Loucy (cell line): ENCODE data around the gene CELSR1.

ENCODE experiments used
- H2AFZ ChIP-seq: fragments of 200-600 bp; sonication (generic); 2 replicates; pipeline ENCODE4 v1.6.0; 2016; ENCODE audit warnings: antibody characterized with exemption, mild to moderate bottlenecking, low read length, moderate library complexity
- H3F3A ChIP-seq: fragments of 200-600 bp; 2 replicates; pipeline ENCODE4 v1.6.0; 2016; ENCODE audit warnings: antibody characterized with exemption, low read depth, mild to moderate bottlenecking
- H3K27me3 ChIP-seq: fragments of 200-600 bp; sonication (generic); 2 replicates; pipeline ENCODE4 v1.6.1; 2014; ENCODE audit warnings: low read length, mild to moderate bottlenecking; ENCODE audit not compliant: insufficient read depth, poor library complexity, severe bottlenecking
- H3K36me3 ChIP-seq: fragments of 200-600 bp; sonication (generic); 2 replicates; pipeline ENCODE4 v1.6.1; 2016; ENCODE audit warnings: low read length; ENCODE audit not compliant: insufficient read depth
- H3K4me1 ChIP-seq: fragments of 200-600 bp; sonication (generic); 2 replicates; pipeline ENCODE4 v1.5.1; 2014; ENCODE audit warnings: low read length, mild to moderate bottlenecking; ENCODE audit not compliant: insufficient read depth, poor library complexity, severe bottlenecking
- H3K4me2 ChIP-seq: fragments of 200-600 bp; sonication (generic); 2 replicates; pipeline ENCODE4 v1.6.0; 2014; ENCODE audit warnings: antibody characterized with exemption, low read length, low read depth, mild to moderate bottlenecking; ENCODE audit not compliant: poor library complexity, severe bottlenecking
- H3K4me3 ChIP-seq: fragments of 200-600 bp; sonication (generic); 2 replicates; pipeline ENCODE4 v1.5.1; 2014; ENCODE audit warnings: low read length, mild to moderate bottlenecking, mixed read lengths; ENCODE audit not compliant: poor library complexity, severe bottlenecking
- H3K79me2 ChIP-seq: fragments of 200-600 bp; sonication (generic); 2 replicates; pipeline ENCODE4 v1.6.1; 2014; ENCODE audit warnings: low read length; ENCODE audit not compliant: insufficient read depth
- H3K9ac ChIP-seq: fragments of 200-600 bp; sonication (generic); 2 replicates; pipeline ENCODE4 v1.6.0; 2014; ENCODE audit warnings: mild to moderate bottlenecking, low read depth, low read length, moderate library complexity; ENCODE audit not compliant: poor library complexity, severe bottlenecking
- H3K9me2 ChIP-seq: fragments of 200-600 bp; sonication (generic); replicated peaks from 2 replicates; pipeline ENCODE4 v1.6.1; 2016; ENCODE audit warnings: low read depth, low read length, mixed read lengths
- H3K9me3 ChIP-seq: fragments of 200-600 bp; sonication (generic); 2 replicates; pipeline ENCODE4 v1.6.1; 2014; ENCODE audit warnings: mild to moderate bottlenecking, antibody characterized with exemption, low read length, low read depth; ENCODE audit not compliant: insufficient read depth
- H4K20me1 ChIP-seq: fragments of 200-600 bp; sonication (generic); 2 replicates; pipeline ENCODE4 v1.6.0; 2014; ENCODE audit warnings: antibody characterized with exemption, low read length, mild to moderate bottlenecking; ENCODE audit not compliant: insufficient read depth, poor library complexity, severe bottlenecking
- EZH2phosphoT487 ChIP-seq: fragments of 200-600 bp; IDR thresholded peaks from 2 replicates; pipeline ENCODE4 v1.6.1; 2018; ENCODE audit warnings: antibody characterized with exemption, mild to moderate bottlenecking, moderate library complexity, borderline replicate concordance
- TF ChIP-seq, protein P1 (sequence below): fragments of 200-600 bp; sonication (generic); conservative IDR thresholded peaks from 2 replicates; pipeline ENCODE4 v1.5.1; 2014; ENCODE audit warnings: mild to moderate bottlenecking, antibody characterized with exemption, low read length

Gene CELSR1

GRCh38 chr22:46480396-46480795 lies 57.0 kb downstream of the CELSR1 start:
- Histone ChIP-seq H3F3A (no peaks in the 10 kb centered on the region), H2AFZ (no peak overlapping the region), H3K79me2 (no peaks in the 10 kb centered on the region), H3K9me2 (no peaks in the 10 kb centered on the region), H3K27me3 (no peaks in the 10 kb centered on the region), H3K9me3 (no peaks in the 10 kb centered on the region), H3K4me3 (no peak overlapping the region), H3K4me2 (no peak overlapping the region), H4K20me1 (no peaks in the 10 kb centered on the region), H3K36me3 (no peaks in the 10 kb centered on the region), H3K4me1 (no peaks in the 10 kb centered on the region), H3K9ac (no peak overlapping the region)
- no peak for TF ChIP-seq EZH2phosphoT487
- TF ChIP-seq, protein P1, sequence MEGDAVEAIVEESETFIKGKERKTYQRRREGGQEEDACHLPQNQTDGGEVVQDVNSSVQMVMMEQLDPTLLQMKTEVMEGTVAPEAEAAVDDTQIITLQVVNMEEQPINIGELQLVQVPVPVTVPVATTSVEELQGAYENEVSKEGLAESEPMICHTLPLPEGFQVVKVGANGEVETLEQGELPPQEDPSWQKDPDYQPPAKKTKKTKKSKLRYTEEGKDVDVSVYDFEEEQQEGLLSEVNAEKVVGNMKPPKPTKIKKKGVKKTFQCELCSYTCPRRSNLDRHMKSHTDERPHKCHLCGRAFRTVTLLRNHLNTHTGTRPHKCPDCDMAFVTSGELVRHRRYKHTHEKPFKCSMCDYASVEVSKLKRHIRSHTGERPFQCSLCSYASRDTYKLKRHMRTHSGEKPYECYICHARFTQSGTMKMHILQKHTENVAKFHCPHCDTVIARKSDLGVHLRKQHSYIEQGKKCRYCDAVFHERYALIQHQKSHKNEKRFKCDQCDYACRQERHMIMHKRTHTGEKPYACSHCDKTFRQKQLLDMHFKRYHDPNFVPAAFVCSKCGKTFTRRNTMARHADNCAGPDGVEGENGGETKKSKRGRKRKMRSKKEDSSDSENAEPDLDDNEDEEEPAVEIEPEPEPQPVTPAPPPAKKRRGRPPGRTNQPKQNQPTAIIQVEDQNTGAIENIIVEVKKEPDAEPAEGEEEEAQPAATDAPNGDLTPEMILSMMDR: no peak

- Histone ChIP-seq H4K20me1 (no peaks in the 10 kb centered on the region), H3F3A (no peaks in the 10 kb centered on the region), H3K27me3 (no peaks in the 10 kb centered on the region), H3K9me3 (no peaks in the 10 kb centered on the region), H3K36me3 (no peaks in the 10 kb centered on the region), H3K4me2 (no peak overlapping the region), H3K4me3 (no peak overlapping the region), H3K9me2 (no peaks in the 10 kb centered on the region), H3K79me2 (no peaks in the 10 kb centered on the region), H3K9ac (no peak overlapping the region), H2AFZ (no peak overlapping the region), H3K4me1 (no peaks in the 10 kb centered on the region)
- TF ChIP-seq, protein P1: no peak
- TF ChIP-seq EZH2phosphoT487: no peak
Measured at GRCh38 chr22:46479046-46479445, 58.4 kb downstream of the CELSR1 start.

- Histone ChIP-seq H3K4me2 (no peak overlapping the region), H3K4me1 (no peaks in the 10 kb centered on the region), H3K36me3 (no peaks in the 10 kb centered on the region), H3K9me2 (no peaks in the 10 kb centered on the region), H3K4me3 (no peak overlapping the region), H3K27me3 (no peaks in the 10 kb centered on the region), H3K79me2 (no peaks in the 10 kb centered on the region), H4K20me1 (no peaks in the 10 kb centered on the region), H3F3A (no peaks in the 10 kb centered on the region), H3K9ac (no peak overlapping the region), H2AFZ (no peak overlapping the region), H3K9me3 (no peaks in the 10 kb centered on the region)
- no peak for TF ChIP-seq EZH2phosphoT487
- TF ChIP-seq, protein P1: no peak
Measured at GRCh38 chr22:46478083-46478551, 59.3 kb downstream of the CELSR1 start.
